Gastroesophageal sphincter (tissue), 3 donors: ENCODE data around the gene AKAP12.

Source experiments
- CTCF ChIP-seq, 4 experiments: fragments of 200-600 bp in 2 of 4; fragments of 450-650 bp in 2 of 4; sonication (generic) in 1 of 4; IDR thresholded peaks; one replicate each; pipeline ENCODE4 v1.5.1; 2017 to 2019; ENCODE audit warnings: antibody characterized with exemption in 4 of 4, mild to moderate bottlenecking in 2 of 4, moderate library complexity in 2 of 4
- EP300 ChIP-seq: sonication (generic); formaldehyde crosslinking; IDR thresholded peaks from one replicate; pipeline ENCODE4 v1.6.1; 2017; ENCODE audit warnings: antibody characterized with exemption, mild to moderate bottlenecking
- POLR2A ChIP-seq, 2 donors: fragments of 450-650 bp; IDR thresholded peaks; one replicate each; pipeline ENCODE4 v1.6.1; 2017; ENCODE audit warnings: antibody characterized with exemption in 2 of 2, mild to moderate bottlenecking in 2 of 2, moderate library complexity in 1 of 2
- POLR2AphosphoS5 ChIP-seq: sonication (generic); formaldehyde crosslinking; IDR thresholded peaks from one replicate; pipeline ENCODE4 v1.6.1; 2017; ENCODE audit warnings: antibody characterized with exemption

GRCh38 chr6:151399679-151400078 is 159.9 kb downstream of the AKAP12 start:
- TF ChIP-seq EP300: no peak
- TF ChIP-seq CTCF (IDR thresholded peaks at IDR 0.05): no peak
- no peak for TF ChIP-seq POLR2A (IDR thresholded peaks at IDR 0.05)
- no peak for TF ChIP-seq POLR2AphosphoS5
